GM12872 (cell line): ENCODE results near the gene UGT1A6.

Experiments
- CTCF ChIP-seq: IDR thresholded peaks from 3 replicates; pipeline ENCODE4 v1.5.1; 2011; ENCODE audit warnings: low read depth, mild to moderate bottlenecking, low read length, moderate library complexity; ENCODE audit not compliant: insufficient read depth

UGT1A6 gene

GRCh38 chr2:233803292-233803911, 110.7 kb downstream of the UGT1A6 start:
- TF ChIP-seq CTCF: no peak

GRCh38 chr2:233803994-233804393, 111.3 kb downstream of the UGT1A6 start:
- TF ChIP-seq CTCF: no peak

- peak; percentile 19; the same call in 1 of the 3 replicates for TF ChIP-seq CTCF
These were observed 114.7 kb downstream of the UGT1A6 start for GRCh38 chr2:233807215-233807865.

- no peak for TF ChIP-seq CTCF
These were observed 115.6 kb downstream of the UGT1A6 start for GRCh38 chr2:233807966-233808935.

GRCh38 chr2:233810385-233810784, 117.7 kb downstream of the UGT1A6 start:
- no peak for TF ChIP-seq CTCF

GRCh38 chr2:233811087-233811486, 118.4 kb downstream of the UGT1A6 start:
- no peak for TF ChIP-seq CTCF

GRCh38 chr2:233811732-233812131, 119.0 kb downstream of the UGT1A6 start:
- no peak for TF ChIP-seq CTCF
